Tibial artery (tissue), 4 donors: ENCODE results near the gene PEX10.
A peak's percentile ranks its signal among the peaks of the same experiment; 100 is the strongest.

Experiments used
- DNase-seq, 2 donors: peaks; one replicate each; pipeline ENCODE4 v3.0.0-alpha.2; 2019
- H3K27ac ChIP-seq, 2 donors: fragments of 200-600 bp; sonication (generic) in 1 of 2; 1 replicate in 1 of 2; 2 replicates in 1 of 2; pipeline ENCODE4 v1.5.1; 2018 to 2019; ENCODE audit warnings: mild to moderate bottlenecking in 1 of 2
- H3K27me3 ChIP-seq, 2 donors: fragments of 200-600 bp; sonication (generic) in 1 of 2; one replicate each; pipeline versions ENCODE4 v1.5.1 to v1.6.0; 2016 to 2019
- H3K36me3 ChIP-seq, 3 donors: fragments of 200-600 bp; sonication (generic) in 2 of 3; one replicate each; pipeline ENCODE4 v1.5.1; 2016 to 2019; ENCODE audit warnings: mild to moderate bottlenecking in 2 of 3
- H3K4me1 ChIP-seq, 4 donors: fragments of 200-600 bp; sonication (generic) in 2 of 4; 1 replicate in 3 of 4; 2 replicates in 1 of 4; pipeline ENCODE4 v1.5.1; 2016 to 2019
- H3K4me3 ChIP-seq, 2 donors: fragments of 200-600 bp; sonication (generic) in 1 of 2; 1 replicate in 1 of 2; 2 replicates in 1 of 2; pipeline ENCODE4 v1.5.1; 2018 to 2019; ENCODE audit warnings: mild to moderate bottlenecking in 2 of 2
- H3K9me3 ChIP-seq, 3 donors: fragments of 200-600 bp; sonication (generic) in 1 of 3; one replicate each; pipeline ENCODE4 v1.5.1; 2016 to 2019
- CTCF ChIP-seq, 2 experiments: fragments of 200-600 bp in 1 of 2; fragments of 450-650 bp in 1 of 2; IDR thresholded peaks; one replicate each; pipeline ENCODE4 v1.5.1; 2017 to 2019; ENCODE audit warnings: antibody characterized with exemption in 2 of 2, mild to moderate bottlenecking in 1 of 2, moderate library complexity in 1 of 2
- intact Hi-C: fragments of 100-400 bp; cut with DNase I; formaldehyde crosslinking; loops from one replicate; pipeline ENCODE4 v1.15.0; 2023; ENCODE audit warnings: low total_unique reads

The PEX10 gene

GRCh38 chr1:2413495-2414296, 1.3 kb upstream of the PEX10 start:
- H3K27me3 ChIP-seq, result peaks cover 0 to 36% of the 10 kb centered on the region in 2 donors
- intact Hi-C loops, result loop anchor here (2.0 to 10.0 kb wide), 3 partner anchors 135 to 373 kb away; partner anchors contain the start of gene PRXL2B
- DNase-seq, result no peak
- no peaks in the 10 kb centered on the region for H3K9me3 ChIP-seq
- peak overlapping the region; percentile 76 to 90 for H3K4me3 ChIP-seq
- H3K4me1 ChIP-seq, result peaks cover 0 to 38% (median 26%) of the 10 kb centered on the region in 4 donors
- H3K36me3 ChIP-seq, result peaks cover 0 to 15% (median 8%) of the 10 kb centered on the region in 3 donors
- TF ChIP-seq CTCF (IDR thresholded peaks at IDR 0.05), result no peak
- H3K27ac ChIP-seq, result peak overlapping the region; percentile 82 to 95

GRCh38 chr1:2412773-2413494, 570 bp upstream of the PEX10 start:
- intact Hi-C loops, result loop anchor here (10.0 kb wide), 1 partner anchor 172 kb away; the partner anchor contains the start of gene PRXL2B
- TF ChIP-seq CTCF (IDR thresholded peaks at IDR 0.05), result peak in 1 of 2 experiments; percentile 4
- no peak for DNase-seq

GRCh38 chr1:2411801-2412394, 466 bp downstream of the PEX10 start:
- no peak for DNase-seq
- TF ChIP-seq CTCF (IDR thresholded peaks at IDR 0.05), result no peak
- H3K4me1 ChIP-seq, result peaks cover 0 to 34% (median 26%) of the 10 kb centered on the region in 4 donors
- peak overlapping the region; percentile 76 to 90 for H3K4me3 ChIP-seq
- H3K9me3 ChIP-seq, result no peaks in the 10 kb centered on the region
- peaks cover 0 to 18% of the 10 kb centered on the region in 2 donors for H3K27me3 ChIP-seq
- peaks cover 0 to 33% (median 25%) of the 10 kb centered on the region in 3 donors for H3K36me3 ChIP-seq
- intact Hi-C loops, result loop anchor here (10.0 kb wide), 1 partner anchor 173 kb away; the partner anchor contains the start of gene PRXL2B
- peak overlapping the region; percentile 82 to 95 for H3K27ac ChIP-seq

More at GRCh38 chr1:2412773-2413494, 570 bp upstream of the PEX10 start:
- peaks cover 0 to 38% (median 26%) of the 10 kb centered on the region in 4 donors for H3K4me1 ChIP-seq
- H3K36me3 ChIP-seq, result peaks cover 0 to 23% (median 16%) of the 10 kb centered on the region in 3 donors
- peak overlapping the region; percentile 82 to 95 for H3K27ac ChIP-seq
- peak overlapping the region; percentile 76 to 90 for H3K4me3 ChIP-seq
- H3K9me3 ChIP-seq, result no peaks in the 10 kb centered on the region
- H3K27me3 ChIP-seq, result peaks cover 0 to 28% of the 10 kb centered on the region in 2 donors

- no peak for TF ChIP-seq CTCF (IDR thresholded peaks at IDR 0.05)
- no peak overlapping the region for H3K27ac ChIP-seq
- no peak overlapping the region for H3K4me3 ChIP-seq
- intact Hi-C loops, result loop anchor here (10.0 kb wide), 1 partner anchor 175 kb away; the partner anchor contains the start of gene PRXL2B
- DNase-seq, result no peak
- peaks cover 0 to 27% (median 26%) of the 10 kb centered on the region in 4 donors for H3K4me1 ChIP-seq
- peaks cover 10 to 55% (median 46%) of the 10 kb centered on the region in 3 donors for H3K36me3 ChIP-seq
- H3K27me3 ChIP-seq, result no peaks in the 10 kb centered on the region
- no peaks in the 10 kb centered on the region for H3K9me3 ChIP-seq
These were observed 2.6 kb downstream of the PEX10 start for GRCh38 chr1:2409745-2410144.

- Histone ChIP-seq H3K36me3 (peaks cover 18 to 63% (median 55%) of the 10 kb centered on the region in 3 donors), H3K4me3 (no peak overlapping the region), H3K27me3 (no peaks in the 10 kb centered on the region), H3K9me3 (no peaks in the 10 kb centered on the region), H3K4me1 (peaks cover 0 to 19% (median 18%) of the 10 kb centered on the region in 4 donors), H3K27ac (no peak overlapping the region)
- no peak for DNase-seq
- intact Hi-C loops, result no loop called here
- no peak for TF ChIP-seq CTCF (IDR thresholded peaks at IDR 0.05)
These were observed 3.5 kb downstream of the PEX10 start for GRCh38 chr1:2408859-2409276.
